ENCODE data around the gene MEPCE. TPM values are rescaled to one million over a fixed set of nuclear protein-coding genes. Genes with fewer than 3 reads are reported as not detected.
"Not testable (repeated sequence)": the region's sequence is repeated elsewhere in the genome, so short reads cannot be mapped to it uniquely, and the experiment has no call there.

MEPCE gene
- total RNA-seq, 2 experiments from 2014 or later, result 49.1 to 50.5 TPM

- Mint-ChIP-seq H3K4me1 (peaks cover 67% of the 10 kb centered on the region), H3K27me3 (no peaks in the 10 kb centered on the region), H3K27ac (peak overlapping the region; percentile 94), H3K4me3 (peak overlapping the region; percentile 81), H3K9me3 (peaks cover 5% of the 10 kb centered on the region), H3K36me3 (ENCODE audit: low read depth) (peaks cover 63% of the 10 kb centered on the region)
- ChIA-PET POLR2A (no interaction called here), CTCF (no interaction called here)
- no peak for DNase-seq
Observed at GRCh38 chr7:100431286-100431735, 1.7 kb downstream of the MEPCE start.

GRCh38 chr7:100432053-100432452, 2.4 kb downstream of the MEPCE start:
- peaks cover 65% of the 10 kb centered on the region for H3K36me3 Mint-ChIP-seq (ENCODE audit: low read depth)
- H3K4me1 Mint-ChIP-seq, result peaks cover 70% of the 10 kb centered on the region
- no peaks in the 10 kb centered on the region for H3K27me3 Mint-ChIP-seq
- POLR2A ChIA-PET, result no interaction called here
- no peak for DNase-seq
- CTCF ChIA-PET, result interaction anchor here (0.6 kb wide), 1 partner anchor 17 kb away, joined by 4 read pairs; no protein-coding TSS in a partner anchor
- peaks cover 5% of the 10 kb centered on the region for H3K9me3 Mint-ChIP-seq
- peak overlapping the region; percentile 94 for H3K27ac Mint-ChIP-seq
- peak overlapping the region; percentile 81 for H3K4me3 Mint-ChIP-seq

GRCh38 chr7:100432621-100433275, 3.1 kb downstream of the MEPCE start:
- Mint-ChIP-seq H3K4me3 (peak overlapping the region; percentile 2), H3K27me3 (no peaks in the 10 kb centered on the region), H3K9me3 (peaks cover 3% of the 10 kb centered on the region), H3K4me1 (peaks cover 73% of the 10 kb centered on the region), H3K27ac (peak overlapping the region; percentile 94), H3K36me3 (ENCODE audit: low read depth) (peaks cover 64% of the 10 kb centered on the region)
- POLR2A ChIA-PET, result no interaction called here
- DNase-seq, result no peak
- CTCF ChIA-PET, result interaction anchor here (0.6 kb wide), 1 partner anchor 18 kb away, joined by 4 read pairs; no protein-coding TSS in a partner anchor

GRCh38 chr7:100433276-100433591, 3.6 kb downstream of the MEPCE start:
- peaks cover 60% of the 10 kb centered on the region for H3K36me3 Mint-ChIP-seq (ENCODE audit: low read depth)
- H3K4me3 Mint-ChIP-seq, result no peak overlapping the region
- no peaks in the 10 kb centered on the region for H3K9me3 Mint-ChIP-seq
- H3K4me1 Mint-ChIP-seq, result peaks cover 68% of the 10 kb centered on the region
- DNase-seq, result no peak
- H3K27ac Mint-ChIP-seq, result peak overlapping the region; percentile 93
- CTCF ChIA-PET, result no interaction called here
- no peaks in the 10 kb centered on the region for H3K27me3 Mint-ChIP-seq
- POLR2A ChIA-PET, result interaction anchor here (1.3 kb wide), 1 partner anchor 11 kb away, joined by 6 read pairs; no protein-coding TSS in a partner anchor

GRCh38 chr7:100433592-100434296, 4.1 kb downstream of the MEPCE start:
- no peak for DNase-seq
- Mint-ChIP-seq H3K36me3 (ENCODE audit: low read depth) (peaks cover 60% of the 10 kb centered on the region), H3K9me3 (no peaks in the 10 kb centered on the region), H3K27me3 (no peaks in the 10 kb centered on the region), H3K4me1 (peaks cover 66% of the 10 kb centered on the region), H3K27ac (peak overlapping the region; percentile 93), H3K4me3 (peak overlapping the region; percentile 90)
- ChIA-PET POLR2A (interaction anchor here (1.3 kb wide), 1 partner anchor 11 kb away, joined by 6 read pairs; no protein-coding TSS in a partner anchor), CTCF (interaction anchor here (1.1 kb wide), 1 partner anchor 17 kb away, joined by 3 read pairs; no protein-coding TSS in a partner anchor)

- no peak for DNase-seq
- Mint-ChIP-seq H3K9me3 (no peaks in the 10 kb centered on the region), H3K36me3 (ENCODE audit: low read depth) (peaks cover 57% of the 10 kb centered on the region), H3K27ac (peak overlapping the region; percentile 93), H3K4me1 (peaks cover 63% of the 10 kb centered on the region), H3K4me3 (peak overlapping the region; percentile 90), H3K27me3 (no peaks in the 10 kb centered on the region)
- POLR2A ChIA-PET, result interaction anchor here (1.3 kb wide), 1 partner anchor 10 kb away, joined by 6 read pairs; no protein-coding TSS in a partner anchor
- CTCF ChIA-PET, result interaction anchor here (1.0 to 2.1 kb wide), 3 partner anchors 10 to 48 kb away, joined by 3 to 8 read pairs (median 3); no protein-coding TSS in a partner anchor
Observed at GRCh38 chr7:100434297-100435144, 4.9 kb downstream of the MEPCE start.

- H3K36me3 Mint-ChIP-seq (ENCODE audit: low read depth), result peaks cover 50% of the 10 kb centered on the region
Observed at GRCh38 chr7:100435401-100436304, 6.0 kb downstream of the MEPCE start.

GRCh38 chr7:100437150-100438100, 7.8 kb downstream of the MEPCE start:
- POLR2A ChIA-PET, result no interaction called here
- Mint-ChIP-seq H3K4me1 (peaks cover 39% of the 10 kb centered on the region), H3K4me3 (peak overlapping the region; percentile 95), H3K9me3 (no peaks in the 10 kb centered on the region), H3K27me3 (no peaks in the 10 kb centered on the region), H3K36me3 (ENCODE audit: low read depth) (peaks cover 35% of the 10 kb centered on the region), H3K27ac (peak overlapping the region; percentile 97)
- CTCF ChIA-PET, result interaction anchor here (0.7 to 1.9 kb wide), 11 partner anchors 9 to 415 kb away, joined by 3 to 8 read pairs (median 3); partner anchors contain the start of gene SLC12A9
- DNase-seq, result no peak

More at GRCh38 chr7:100435401-100436304, 6.0 kb downstream of the MEPCE start:
- H3K27me3 Mint-ChIP-seq, result no peaks in the 10 kb centered on the region
- ChIA-PET POLR2A (no interaction called here), CTCF (interaction anchor here (0.9 to 2.1 kb wide), 6 partner anchors 9 to 417 kb away, joined by 3 to 8 read pairs (median 3); partner anchors contain the start of gene SLC12A9)
- H3K4me3 Mint-ChIP-seq, result peak overlapping the region; percentile 95
- peak; percentile 58 for DNase-seq
- peak overlapping the region; percentile 97 for H3K27ac Mint-ChIP-seq
- peaks cover 57% of the 10 kb centered on the region for H3K4me1 Mint-ChIP-seq
- H3K9me3 Mint-ChIP-seq, result no peaks in the 10 kb centered on the region

GRCh38 chr7:100438172-100438571, 8.5 kb downstream of the MEPCE start:
- POLR2A ChIA-PET, result no interaction called here
- peaks cover 36% of the 10 kb centered on the region for H3K4me1 Mint-ChIP-seq

GRCh38 chr7:100438731-100439130, 9.1 kb downstream of the MEPCE start:
- DNase-seq, H3K27ac Mint-ChIP-seq, POLR2A ChIA-PET, H3K4me3 Mint-ChIP-seq, H3K27me3 Mint-ChIP-seq, H3K9me3 Mint-ChIP-seq: not testable (repeated sequence)
- CTCF ChIA-PET, result interaction anchor here (0.7 to 1.9 kb wide), 2 partner anchors 11 to 1039 kb away, joined by 5 to 8 read pairs; no protein-coding TSS in a partner anchor
- Mint-ChIP-seq H3K36me3 (ENCODE audit: low read depth) (peaks cover 22% of the 10 kb centered on the region), H3K4me1 (peaks cover 34% of the 10 kb centered on the region)

More at GRCh38 chr7:100438172-100438571, 8.5 kb downstream of the MEPCE start:
- CTCF ChIA-PET, result interaction anchor here (0.7 to 1.9 kb wide), 3 partner anchors 10 to 1038 kb away, joined by 5 to 8 read pairs (median 5); no protein-coding TSS in a partner anchor
- Mint-ChIP-seq H3K4me3 (no peak overlapping the region), H3K27ac (no peak overlapping the region), H3K36me3 (ENCODE audit: low read depth) (peaks cover 28% of the 10 kb centered on the region), H3K27me3 (no peaks in the 10 kb centered on the region), H3K9me3 (no peaks in the 10 kb centered on the region)
- DNase-seq, result no peak

GRCh38 chr7:100439244-100439643, 9.6 kb downstream of the MEPCE start:
- H3K9me3 Mint-ChIP-seq, H3K27me3 Mint-ChIP-seq, POLR2A ChIA-PET, H3K27ac Mint-ChIP-seq, H3K4me3 Mint-ChIP-seq, DNase-seq: not testable (repeated sequence)
- Mint-ChIP-seq H3K36me3 (ENCODE audit: low read depth) (peaks cover 17% of the 10 kb centered on the region), H3K4me1 (peaks cover 30% of the 10 kb centered on the region)
- CTCF ChIA-PET, result interaction anchor here (1.0 to 2.6 kb wide), 2 partner anchors 11 to 15 kb away, joined by 3 to 8 read pairs; no protein-coding TSS in a partner anchor

Measured in activated CD4-positive, alpha-beta T cell treated with anti-CD3 and anti-CD28 coated beads, Interleukin-2, amount 10 ng/mL, durations not matched to agents 7 days and 5 days (primary cell).